MG63 (cell line): ENCODE measurements around the gene ADGRB3. TPM values are rescaled to one million over a fixed set of nuclear protein-coding genes. Genes with fewer than 3 reads are reported as not detected.
"Not testable (repeated sequence)": the region's sequence is repeated elsewhere in the genome, so short reads cannot be mapped to it uniquely, and the experiment has no call there.

Experiments
- DNase-seq: peaks from one replicate; pipeline ENCODE4 v3.0.0-alpha.2; 2020
- H3K27me3 ChIP-seq: fragments of 250-450 bp; sonication (Bioruptor Pico); 2 replicates; pipeline ENCODE4 v1.5.1; 2020; ENCODE audit warnings: mild to moderate bottlenecking, moderate library complexity
- H3K36me3 ChIP-seq: fragments of 250-450 bp; sonication (Bioruptor Pico); 2 replicates; pipeline ENCODE4 v1.5.1; 2020; ENCODE audit warnings: mild to moderate bottlenecking, moderate library complexity
- H3K4me3 ChIP-seq: fragments of 250-450 bp; sonication (Bioruptor Pico); 2 replicates; pipeline ENCODE4 v1.5.1; 2020; ENCODE audit warnings: mild to moderate bottlenecking, moderate library complexity
- H3K9me3 ChIP-seq: fragments of 250-450 bp; sonication (Bioruptor Pico); 2 replicates; pipeline ENCODE4 v1.5.1; 2020; ENCODE audit warnings: mild to moderate bottlenecking, moderate library complexity
- total RNA-seq: library from RNA; depleted of rRNA; stranded (reverse); fragments of >200 nt; shearing (Covaris generic); gene quantifications from 2 replicates; pipeline ENCODE4 v1.2.3, GENCODE V29; 2014; ENCODE audit warnings: low replicate concordance

Gene ADGRB3
- total RNA-seq, 1 experiment from 2014 or later = not detected

DNA sequence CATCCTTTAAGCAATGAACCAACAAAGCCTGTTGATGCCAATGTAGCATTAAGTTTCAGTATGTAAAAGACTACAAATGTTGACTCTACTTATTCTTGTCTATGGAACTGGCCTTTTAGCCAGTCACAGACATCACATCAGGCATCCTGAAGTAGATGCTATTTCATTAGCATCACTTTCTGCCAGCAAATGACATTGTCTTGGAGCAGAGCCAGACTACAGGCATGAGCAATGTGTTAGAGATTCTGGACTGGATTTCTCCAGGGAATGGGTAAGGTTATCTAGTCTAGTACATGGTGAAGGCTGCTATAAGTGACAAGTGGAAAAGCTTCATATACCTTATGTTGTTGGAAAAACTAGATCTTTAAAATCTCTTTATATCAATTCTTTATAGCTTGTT is 142.9 kb downstream of the ADGRB3 start:
- no peaks in the 10 kb centered on the region for H3K9me3 ChIP-seq
- DNase-seq = peak; percentile 27
- no peaks in the 10 kb centered on the region for H3K36me3 ChIP-seq
- H3K27me3 ChIP-seq = no peaks in the 10 kb centered on the region
- H3K4me3 ChIP-seq = no peak overlapping the region

DNA sequence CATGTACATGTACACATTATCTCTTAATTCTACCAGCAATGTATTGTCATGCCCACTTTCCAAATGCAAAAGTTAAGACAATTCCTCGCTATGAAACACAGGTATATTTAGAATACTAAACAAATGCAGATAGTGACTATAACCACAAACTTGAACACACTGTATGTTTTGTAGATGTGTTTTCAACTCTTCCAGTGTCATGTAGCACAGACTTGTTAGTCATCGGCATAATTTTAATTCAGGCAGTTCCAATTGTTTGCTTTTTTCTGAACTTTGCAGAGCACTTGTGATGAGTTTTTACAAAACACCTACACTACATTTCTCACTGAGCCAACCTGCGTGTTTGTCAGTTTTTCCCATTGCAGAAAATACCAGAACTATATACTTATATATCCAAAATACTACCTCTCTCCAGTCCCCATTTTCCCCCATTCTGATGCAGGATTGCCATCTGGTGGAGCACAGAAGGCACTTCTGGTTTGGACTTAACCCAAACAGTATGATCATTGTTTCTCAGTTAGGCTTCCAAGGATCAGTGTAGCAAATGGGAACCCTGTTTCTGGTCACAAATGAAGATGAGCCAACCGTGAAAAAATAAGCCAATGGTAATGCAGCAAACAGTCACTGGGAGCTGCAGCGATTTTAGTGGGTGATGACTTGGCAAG is 143.4 kb downstream of the ADGRB3 start:
- no peaks in the 10 kb centered on the region for H3K9me3 ChIP-seq
- no peak overlapping the region for H3K4me3 ChIP-seq
- peak; percentile 3 for DNase-seq
- H3K36me3 ChIP-seq = no peaks in the 10 kb centered on the region
- H3K27me3 ChIP-seq = no peaks in the 10 kb centered on the region

DNA sequence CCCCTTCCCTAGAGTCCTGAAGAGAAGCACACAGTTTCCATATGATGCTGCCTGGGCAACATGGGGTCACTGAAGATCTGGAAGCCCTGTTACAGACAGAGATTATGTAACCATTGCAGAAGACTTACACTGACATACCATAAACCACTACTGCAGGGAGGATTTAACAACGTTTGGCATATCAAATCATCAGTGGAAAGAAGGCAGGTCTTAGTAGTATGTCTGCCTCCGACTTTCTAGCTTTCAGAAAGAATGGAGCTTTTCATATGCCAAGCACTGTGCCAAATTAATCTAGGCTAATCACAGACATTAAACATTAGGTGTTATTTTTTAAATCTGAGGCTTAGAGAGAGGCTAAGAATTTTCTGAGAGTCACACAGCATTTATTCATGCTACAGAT is 144.3 kb downstream of the ADGRB3 start:
- Histone ChIP-seq H3K27me3 (no peaks in the 10 kb centered on the region), H3K36me3 (no peaks in the 10 kb centered on the region), H3K4me3 (no peak overlapping the region), H3K9me3 (no peaks in the 10 kb centered on the region)
- no peak for DNase-seq

DNA sequence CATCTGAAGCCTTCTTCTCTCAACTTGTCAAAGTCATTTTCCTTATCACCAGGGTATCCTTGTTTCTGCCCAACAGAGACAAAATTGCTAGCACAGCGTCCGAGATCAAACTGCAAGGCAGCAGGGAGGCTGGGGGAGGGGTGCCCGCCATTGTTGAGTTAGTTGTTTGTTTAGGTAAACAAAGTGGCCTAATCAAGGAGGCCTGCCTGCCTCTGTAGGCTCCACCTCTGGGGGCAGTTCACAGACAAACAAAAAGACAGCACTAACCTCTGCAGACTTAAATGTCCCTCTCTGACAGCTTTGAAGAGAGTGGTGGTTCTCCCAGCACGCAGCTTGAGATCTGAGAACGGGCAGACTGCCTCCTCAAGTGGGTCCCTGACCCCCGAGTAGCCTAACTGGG is 155.0 kb downstream of the ADGRB3 start:
- not testable (repeated sequence) for H3K27me3 ChIP-seq, H3K9me3 ChIP-seq, H3K4me3 ChIP-seq, H3K36me3 ChIP-seq, DNase-seq

DNA sequence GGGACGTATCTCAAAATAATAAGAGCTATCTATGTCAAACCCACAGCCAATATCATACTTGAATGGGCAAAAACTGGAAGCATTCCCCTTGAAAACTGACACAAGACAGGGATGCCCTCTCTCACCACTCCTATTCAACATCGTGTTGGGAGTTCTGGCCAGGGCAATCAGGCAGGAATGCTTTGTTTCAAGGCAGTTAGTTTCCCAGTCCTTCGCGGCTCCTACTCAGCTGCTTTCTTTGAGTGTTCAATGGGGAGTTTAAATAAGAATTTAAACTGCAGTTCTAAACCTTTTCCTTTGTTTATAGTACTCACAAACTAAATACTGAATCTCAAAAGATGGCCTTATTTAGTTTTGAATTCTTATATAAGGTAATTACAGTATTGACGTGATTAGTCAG is 179.9 kb downstream of the ADGRB3 start:
- not testable (repeated sequence) for DNase-seq, H3K36me3 ChIP-seq, H3K27me3 ChIP-seq, H3K9me3 ChIP-seq, H3K4me3 ChIP-seq

DNA sequence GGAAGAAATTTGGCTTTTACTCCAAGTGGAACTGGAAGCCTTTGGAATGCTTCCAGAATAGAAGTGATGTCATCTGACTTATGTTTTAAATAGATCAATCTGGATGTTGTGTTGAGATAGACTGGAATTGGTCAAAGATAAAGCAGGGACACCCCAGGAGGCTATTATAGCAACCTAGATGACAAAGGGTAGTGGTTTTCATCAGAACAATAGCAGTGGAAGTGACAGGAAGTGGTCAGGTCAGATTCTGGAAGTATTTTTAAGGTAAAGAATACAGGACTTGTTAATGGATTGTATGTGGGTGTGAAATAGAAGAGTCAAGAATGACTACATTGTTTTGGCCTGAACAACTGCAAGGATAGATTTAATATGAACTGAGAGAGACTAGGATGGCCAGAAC is 191.4 kb downstream of the ADGRB3 start:
- no peak overlapping the region for H3K4me3 ChIP-seq
- no peaks in the 10 kb centered on the region for H3K27me3 ChIP-seq
- DNase-seq = no peak
- H3K9me3 ChIP-seq = no peaks in the 10 kb centered on the region
- no peaks in the 10 kb centered on the region for H3K36me3 ChIP-seq

DNA sequence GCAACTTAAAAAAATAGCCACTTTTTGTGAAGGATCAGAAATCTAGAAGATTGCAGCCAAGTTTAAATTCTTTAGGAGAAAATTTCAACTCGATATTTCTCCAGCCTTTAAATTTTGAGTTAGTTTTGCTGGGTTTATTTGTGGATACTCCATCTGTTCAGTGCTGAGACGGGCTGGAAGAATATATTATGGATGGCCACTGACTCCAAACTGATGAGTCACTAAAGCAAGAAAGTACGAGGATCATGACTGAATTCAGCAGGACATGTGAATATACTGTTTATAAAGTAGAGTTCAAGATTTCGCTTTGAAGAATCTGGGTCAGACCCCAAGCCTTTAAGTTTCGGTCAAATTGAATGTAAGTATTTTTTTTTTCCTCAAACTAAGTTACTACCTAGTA is 199.5 kb downstream of the ADGRB3 start:
- DNase-seq = no peak

DNA sequence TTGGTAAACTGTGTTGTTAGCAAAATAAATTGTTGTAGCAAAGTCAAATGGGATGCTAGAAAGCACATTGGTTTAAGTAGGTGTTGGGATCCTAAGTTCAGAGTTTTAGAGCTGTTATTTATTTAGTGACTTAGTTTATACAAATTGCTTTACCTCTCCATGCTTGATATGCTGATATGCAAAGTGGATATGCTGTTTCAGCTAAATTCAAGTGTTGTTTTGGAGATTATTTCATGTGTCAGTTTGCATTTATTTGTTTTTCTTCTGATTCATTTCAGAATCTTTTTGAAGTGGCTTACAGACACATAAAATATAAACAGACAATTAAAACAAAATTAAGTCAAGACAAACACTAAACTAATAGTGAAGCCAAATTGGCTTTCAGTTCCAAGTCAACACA is 203.5 kb downstream of the ADGRB3 start:
- no peaks in the 10 kb centered on the region for H3K27me3 ChIP-seq
- no peak for DNase-seq
- H3K9me3 ChIP-seq = no peaks in the 10 kb centered on the region
- H3K36me3 ChIP-seq = no peaks in the 10 kb centered on the region
- H3K4me3 ChIP-seq = no peak overlapping the region

More for the DNA sequence above, 199.5 kb downstream of the ADGRB3 start:
- Histone ChIP-seq H3K27me3 (no peaks in the 10 kb centered on the region), H3K9me3 (no peaks in the 10 kb centered on the region), H3K4me3 (no peak overlapping the region), H3K36me3 (no peaks in the 10 kb centered on the region)

DNA sequence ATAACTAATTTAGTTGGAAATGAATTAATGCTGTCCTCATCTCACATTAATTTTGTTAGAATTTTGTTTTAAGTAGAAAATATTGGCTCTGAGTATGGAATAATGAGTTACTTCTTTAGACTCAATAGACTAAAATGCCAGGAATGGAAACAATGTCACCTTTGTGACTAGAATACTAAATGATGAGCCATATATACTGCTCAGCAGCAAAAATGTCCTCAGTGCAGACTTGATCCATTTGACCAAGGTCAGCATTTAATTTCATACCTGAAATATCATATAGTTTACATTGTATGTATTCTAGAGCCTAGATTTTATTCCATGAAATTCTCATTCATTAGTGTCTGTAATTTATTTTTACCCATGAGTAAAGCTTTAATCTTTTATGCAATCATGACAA is 217.7 kb downstream of the ADGRB3 start:
- Histone ChIP-seq H3K36me3 (no peaks in the 10 kb centered on the region), H3K4me3 (no peak overlapping the region), H3K27me3 (no peaks in the 10 kb centered on the region), H3K9me3 (no peaks in the 10 kb centered on the region)
- no peak for DNase-seq

DNA sequence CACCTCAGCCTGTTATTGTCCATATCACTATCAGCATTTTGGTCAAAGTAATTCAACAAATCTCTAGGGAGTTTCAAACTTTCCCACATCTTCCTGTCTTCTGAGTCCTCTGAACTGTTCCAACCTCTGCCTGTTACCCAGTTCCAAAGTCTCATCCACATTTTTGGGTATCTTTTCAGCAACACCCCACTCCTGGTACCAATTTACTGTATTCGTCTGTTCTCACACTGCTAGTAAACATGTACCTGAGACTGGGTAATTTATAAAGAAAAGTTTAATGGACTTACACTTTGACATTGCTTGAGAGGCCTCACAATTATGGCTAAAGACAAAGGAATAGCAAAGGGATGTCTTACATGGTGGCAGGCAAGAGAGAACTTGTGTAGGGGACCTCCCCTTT is 224.2 kb downstream of the ADGRB3 start:
- DNase-seq = no peak
- H3K4me3 ChIP-seq = no peak overlapping the region
- H3K27me3 ChIP-seq = no peaks in the 10 kb centered on the region
- H3K9me3 ChIP-seq = peaks cover 3% of the 10 kb centered on the region; the same call in 1 of the 2 replicates
- H3K36me3 ChIP-seq = no peaks in the 10 kb centered on the region

DNA sequence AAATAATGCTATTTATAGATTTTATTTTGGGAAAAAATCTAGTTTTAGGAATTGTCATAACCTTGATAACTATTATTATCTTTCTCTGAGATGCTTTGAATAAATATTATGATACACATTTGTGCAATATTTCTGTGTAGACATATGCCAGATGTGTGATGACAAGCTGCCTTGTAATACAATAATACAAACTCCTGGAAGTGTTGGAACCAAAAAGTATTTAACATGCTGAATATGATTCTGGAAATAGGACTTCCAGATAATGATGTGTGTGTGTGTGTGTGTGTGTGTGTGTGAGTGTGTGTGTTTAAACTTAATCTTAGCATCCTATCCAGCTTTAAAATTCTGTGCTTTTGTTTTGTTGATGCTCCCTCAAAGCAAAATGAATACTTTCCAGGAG is 233.6 kb downstream of the ADGRB3 start:
- Histone ChIP-seq H3K4me3 (no peak overlapping the region), H3K27me3 (no peaks in the 10 kb centered on the region), H3K36me3 (no peaks in the 10 kb centered on the region), H3K9me3 (no peaks in the 10 kb centered on the region)
- no peak for DNase-seq

DNA sequence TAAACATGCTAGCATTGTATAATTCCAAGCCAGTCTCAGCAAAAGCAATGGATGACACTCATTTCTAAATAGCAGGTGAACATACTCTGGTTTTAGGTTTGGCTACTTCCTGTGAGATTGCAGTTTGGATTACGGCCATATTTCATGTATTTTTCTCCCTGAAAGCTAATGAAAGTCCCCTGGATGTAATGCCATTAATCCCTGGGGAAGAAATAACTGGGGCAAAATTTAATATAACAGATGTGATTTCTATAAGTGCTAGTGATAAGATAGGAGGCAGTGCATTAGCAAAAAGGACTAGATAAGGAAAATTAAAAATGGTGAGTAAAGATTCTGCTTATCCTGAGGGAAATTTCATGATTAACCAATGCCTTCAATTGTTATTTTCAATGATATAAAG is 238.2 kb downstream of the ADGRB3 start:
- Histone ChIP-seq H3K36me3 (no peaks in the 10 kb centered on the region), H3K4me3 (no peak overlapping the region), H3K27me3 (no peaks in the 10 kb centered on the region), H3K9me3 (no peaks in the 10 kb centered on the region)
- DNase-seq = no peak

DNA sequence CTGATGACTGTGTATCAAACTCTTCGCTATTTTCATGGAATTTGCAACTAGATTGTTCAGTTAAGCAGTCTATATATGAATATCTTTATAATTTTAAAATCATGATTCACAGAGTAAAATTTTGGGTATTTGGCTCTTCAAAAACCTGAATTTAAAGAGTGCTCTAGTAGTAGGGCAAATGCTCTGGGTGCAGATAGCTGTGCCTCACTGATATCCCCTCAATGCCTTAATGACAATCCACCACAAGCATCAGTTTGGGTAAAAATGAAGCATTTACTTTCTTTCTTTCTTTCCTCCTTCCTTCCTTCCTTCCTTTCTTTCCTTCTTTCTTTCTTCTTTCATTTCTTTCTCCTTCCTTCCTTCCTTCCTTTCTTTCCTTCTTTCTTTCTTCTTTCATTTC is 239.7 kb downstream of the ADGRB3 start:
- no peaks in the 10 kb centered on the region for H3K36me3 ChIP-seq
- H3K27me3 ChIP-seq = no peaks in the 10 kb centered on the region
- H3K9me3 ChIP-seq = no peaks in the 10 kb centered on the region
- DNase-seq = no peak
- H3K4me3 ChIP-seq = no peak overlapping the region

DNA sequence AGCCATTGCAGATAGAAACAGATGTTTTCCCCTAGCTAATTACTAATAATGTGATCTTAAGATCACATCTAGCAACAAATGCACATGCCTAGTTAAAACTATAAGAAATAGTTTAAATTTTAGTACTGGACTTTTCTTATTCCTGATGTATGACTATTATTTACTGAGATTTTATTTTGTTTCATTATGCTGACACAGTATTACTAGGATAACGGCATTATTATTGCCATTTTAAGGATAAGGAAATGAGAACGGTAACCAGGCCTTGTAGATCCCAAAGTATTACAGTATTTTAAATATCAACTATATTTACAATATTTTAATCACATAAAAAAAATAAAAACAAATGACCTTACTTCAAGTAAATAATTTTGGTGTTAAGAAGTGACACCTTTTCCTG is 240.3 kb downstream of the ADGRB3 start:
- Histone ChIP-seq H3K9me3 (no peaks in the 10 kb centered on the region), H3K27me3 (no peaks in the 10 kb centered on the region), H3K36me3 (no peaks in the 10 kb centered on the region), H3K4me3 (no peak overlapping the region)
- no peak for DNase-seq

DNA sequence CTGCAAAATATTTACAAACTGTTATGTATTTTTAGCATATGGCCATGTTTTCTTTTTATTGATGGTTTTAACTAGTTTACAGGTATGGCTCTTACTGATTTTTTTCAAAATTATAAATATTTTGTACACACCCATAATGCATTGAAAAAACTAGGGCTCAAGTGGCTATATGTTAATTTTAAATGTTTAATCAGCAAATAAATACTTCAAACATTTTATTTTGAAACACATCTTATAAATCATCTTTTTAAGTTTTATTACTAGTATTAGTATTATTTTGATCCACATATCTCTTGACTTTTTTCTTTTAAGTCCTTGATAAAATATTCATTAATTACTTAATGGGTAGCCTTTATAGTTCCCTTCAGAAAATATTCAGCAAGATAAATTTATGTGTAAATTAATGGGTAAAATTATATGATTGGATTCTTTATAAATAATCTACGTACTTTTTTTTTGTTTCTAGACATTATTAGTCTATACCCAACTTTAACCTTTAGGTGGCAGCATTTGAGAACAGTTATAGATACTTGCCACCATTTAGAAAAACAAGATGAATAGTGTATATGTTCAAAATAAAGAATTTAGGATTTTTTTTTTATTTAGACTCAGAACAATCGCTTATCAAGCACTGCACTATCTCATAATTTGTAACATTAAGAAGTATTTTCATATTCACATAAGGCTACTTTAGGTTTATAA is 241.9 kb downstream of the ADGRB3 start:
- DNase-seq = no peak
- no peaks in the 10 kb centered on the region for H3K9me3 ChIP-seq
- H3K36me3 ChIP-seq = no peaks in the 10 kb centered on the region

DNA sequence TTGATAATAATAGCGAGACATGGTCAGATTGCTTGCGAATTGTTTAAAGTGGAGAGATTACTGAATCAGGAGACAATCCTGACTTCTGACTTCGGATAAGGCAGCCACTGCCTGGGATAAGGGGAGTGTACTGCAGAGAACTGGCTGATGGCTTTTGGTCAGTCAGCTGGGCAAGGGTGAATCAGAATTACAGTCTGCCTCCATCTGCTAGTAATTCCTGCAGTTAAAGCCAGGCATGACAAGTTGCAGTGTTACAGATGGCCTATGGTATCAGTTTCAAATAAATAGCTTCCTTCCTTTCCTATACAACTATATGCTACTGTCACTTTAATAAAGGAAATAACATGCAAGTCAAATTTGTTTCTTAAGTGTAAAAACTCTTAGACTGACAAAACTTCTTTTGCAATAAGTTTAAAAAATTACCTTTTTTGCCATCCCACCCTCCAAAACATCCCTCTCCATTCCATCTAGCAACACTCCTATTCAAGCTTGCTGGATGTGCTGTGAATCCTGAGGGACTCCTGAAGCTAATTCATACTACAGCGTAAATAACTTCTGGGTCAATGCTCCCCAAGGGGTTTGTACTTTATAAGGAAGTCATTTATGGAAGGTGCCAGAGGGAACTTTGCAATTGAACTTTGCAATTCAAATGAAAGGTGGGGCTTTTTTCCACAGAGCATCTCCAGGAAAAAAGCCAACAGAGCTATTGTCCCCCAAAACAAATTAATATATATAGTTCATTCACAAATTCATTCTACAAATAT is 245.2 kb downstream of the ADGRB3 start:
- no peak for DNase-seq
- no peaks in the 10 kb centered on the region for H3K9me3 ChIP-seq
- no peaks in the 10 kb centered on the region for H3K27me3 ChIP-seq
- no peaks in the 10 kb centered on the region for H3K36me3 ChIP-seq
- no peak overlapping the region for H3K4me3 ChIP-seq

More for the DNA sequence above, 241.9 kb downstream of the ADGRB3 start:
- H3K4me3 ChIP-seq = no peak overlapping the region
- no peaks in the 10 kb centered on the region for H3K27me3 ChIP-seq

DNA sequence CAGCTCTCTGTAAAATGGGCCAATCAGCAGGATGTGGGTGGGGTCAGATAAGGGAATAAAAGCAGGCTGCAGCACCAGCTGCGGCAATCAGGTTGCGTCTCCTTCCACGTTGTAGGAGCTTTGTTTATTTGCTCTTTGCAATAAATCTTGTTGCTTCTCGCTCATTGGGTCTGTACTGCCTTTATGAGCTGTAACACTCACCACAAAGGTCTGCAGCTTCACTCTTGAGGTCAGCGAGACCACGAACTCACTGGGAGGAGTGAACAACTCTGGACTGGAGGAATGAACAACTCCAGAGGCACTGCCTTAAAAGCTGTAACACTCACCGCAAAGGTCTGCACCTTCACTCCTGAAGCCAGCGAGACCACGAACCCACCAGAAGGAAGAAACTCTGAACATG is 248.2 kb downstream of the ADGRB3 start:
- not testable (repeated sequence) for DNase-seq, H3K9me3 ChIP-seq, H3K27me3 ChIP-seq, H3K36me3 ChIP-seq, H3K4me3 ChIP-seq

DNA sequence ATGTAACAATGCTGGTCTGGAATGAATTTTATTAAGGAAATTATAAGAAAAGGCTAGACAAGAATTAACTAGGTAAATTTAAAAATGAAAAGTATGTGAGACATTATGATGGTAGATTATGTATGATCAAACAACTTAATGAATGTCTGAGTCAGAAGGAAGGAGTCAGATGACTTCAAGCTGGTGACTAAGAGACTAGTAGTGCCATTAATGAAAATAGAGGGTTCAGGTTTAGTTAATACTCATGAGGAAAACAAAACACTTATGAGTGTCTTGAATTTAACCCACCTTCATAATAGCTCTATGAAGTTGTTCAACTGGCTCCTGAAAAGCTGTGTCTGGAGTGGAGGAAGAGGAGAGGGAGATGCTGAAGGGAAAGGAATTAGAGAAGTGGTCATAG is 256.3 kb downstream of the ADGRB3 start:
- no peaks in the 10 kb centered on the region for H3K36me3 ChIP-seq
- H3K9me3 ChIP-seq = no peaks in the 10 kb centered on the region
- H3K4me3 ChIP-seq = no peak overlapping the region
- DNase-seq = no peak
- no peaks in the 10 kb centered on the region for H3K27me3 ChIP-seq
